HTERT RPE-1 (cell line): ENCODE results near the gene TEKT1.
"Not testable (repeated sequence)": the region's sequence is repeated elsewhere in the genome, so short reads cannot be mapped to it uniquely, and the experiment has no call there.

Source experiments
- in situ Hi-C: fragments of 300-500 bp; cut with MboI; formaldehyde crosslinking; loops from 4 replicates; pipeline ENCODE4 v1.14.3; 2020; ENCODE audit warnings: low sequenced_read_pairs

Gene TEKT1

GRCh38 chr17:6816368-6816767, 15.2 kb downstream of the TEKT1 start:
- in situ Hi-C loops, result not testable (repeated sequence)

GRCh38 chr17:6815775-6816174, 15.8 kb downstream of the TEKT1 start:
- in situ Hi-C loops, result no loop called here

DNA sequence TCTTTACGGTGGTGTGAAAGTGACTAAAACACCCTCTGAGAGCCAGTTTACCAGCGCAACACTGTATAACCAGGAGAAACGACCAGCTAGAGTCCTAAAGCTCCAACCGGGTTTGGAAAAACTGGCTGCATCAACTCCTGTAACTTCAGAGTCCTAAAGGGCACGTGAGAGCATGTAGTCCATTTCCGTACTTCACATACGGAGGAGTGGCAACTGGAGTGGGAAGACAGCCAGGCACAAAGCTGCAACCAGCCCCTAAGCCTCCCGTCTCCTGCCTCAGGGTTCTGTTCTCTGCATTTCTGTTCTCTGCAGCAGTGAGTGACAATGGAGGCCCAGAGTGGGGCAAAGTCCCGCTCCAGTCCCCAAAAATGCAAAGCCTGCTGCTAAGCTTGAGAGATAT, 19.2 kb downstream of the TEKT1 start:
- in situ Hi-C loops, result no loop called here

DNA sequence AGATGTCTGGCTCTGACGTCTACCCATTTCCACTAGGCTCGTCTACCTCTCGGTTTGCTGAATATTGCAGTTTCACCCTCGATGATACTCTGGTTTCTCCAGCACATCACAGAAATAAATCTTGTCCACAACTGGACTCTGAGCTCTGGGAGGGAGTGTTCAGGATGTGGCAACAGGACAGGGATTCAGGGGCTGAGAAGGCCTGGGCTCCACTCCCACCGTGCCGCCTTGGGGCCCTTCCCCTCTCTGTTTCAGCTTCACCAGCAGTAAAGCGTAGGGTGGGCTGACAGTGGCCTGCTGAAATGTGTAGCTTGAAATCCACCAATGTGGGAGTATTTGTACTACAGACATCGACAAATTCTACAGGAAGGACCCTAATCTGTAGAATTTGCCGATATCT, 20.0 kb downstream of the TEKT1 start:
- in situ Hi-C loops, result no loop called here

DNA sequence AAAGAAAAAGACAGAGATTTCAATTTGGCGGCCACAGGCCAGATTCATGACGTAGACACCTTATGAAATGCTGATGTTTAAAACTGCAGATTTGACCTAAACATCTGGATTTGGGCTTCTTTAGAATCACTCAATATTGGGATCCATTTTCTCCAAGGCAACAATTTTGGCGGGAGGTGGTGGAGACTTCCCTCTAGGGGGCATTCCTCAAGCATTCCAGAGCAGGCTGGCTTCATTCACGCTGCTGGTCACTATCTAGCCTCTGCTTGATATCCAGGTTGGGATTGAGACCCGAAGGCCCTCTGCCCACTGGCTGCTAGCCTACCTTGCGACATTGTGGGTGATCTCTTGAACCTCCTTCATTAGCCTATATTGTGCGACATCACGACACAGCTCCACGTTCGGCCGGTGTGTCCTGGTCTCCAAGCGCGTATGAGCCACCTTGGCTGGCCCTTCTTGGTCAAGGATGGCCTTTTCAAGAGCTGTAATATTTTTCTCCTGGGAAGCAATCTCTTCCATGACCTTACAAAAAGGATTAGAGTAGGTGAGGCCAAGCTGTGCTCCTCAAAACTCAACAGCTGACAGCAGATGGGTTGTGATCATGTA, 31.0 kb downstream of the TEKT1 start:
- in situ Hi-C loops, result no loop called here

- in situ Hi-C loops, result no loop called here
Observed at GRCh38 chr17:6799738-6800137, 31.8 kb downstream of the TEKT1 start.

DNA sequence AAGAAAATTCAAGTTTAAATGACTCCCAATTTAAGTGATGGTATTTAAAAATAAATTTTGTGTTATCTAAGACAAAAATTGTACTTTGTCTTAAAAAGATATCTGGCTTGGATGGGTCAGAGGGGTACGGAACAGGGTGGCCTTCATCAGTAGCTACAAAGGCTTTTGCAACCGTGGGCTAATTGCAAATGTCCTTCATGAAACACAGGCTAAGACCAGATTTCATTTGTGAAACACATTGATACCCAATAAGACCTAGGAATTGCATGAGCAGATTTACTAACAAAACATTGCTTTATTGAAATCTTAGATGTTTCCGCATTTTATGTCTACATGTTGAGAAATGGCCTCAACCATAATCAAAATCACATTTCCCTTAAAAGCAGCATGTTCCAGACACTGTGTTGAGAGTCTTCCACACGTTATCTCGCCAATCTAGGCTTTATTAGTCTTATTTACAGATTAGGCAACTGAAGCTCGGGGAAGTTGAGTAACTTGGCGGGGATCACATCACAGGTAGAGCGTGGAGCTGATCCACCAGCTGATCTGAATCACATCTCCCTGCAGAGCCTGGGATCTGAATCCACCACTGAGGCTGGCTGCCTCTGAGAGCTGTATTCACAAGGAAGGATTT, 33.7 kb downstream of the TEKT1 start:
- in situ Hi-C loops, result no loop called here

DNA sequence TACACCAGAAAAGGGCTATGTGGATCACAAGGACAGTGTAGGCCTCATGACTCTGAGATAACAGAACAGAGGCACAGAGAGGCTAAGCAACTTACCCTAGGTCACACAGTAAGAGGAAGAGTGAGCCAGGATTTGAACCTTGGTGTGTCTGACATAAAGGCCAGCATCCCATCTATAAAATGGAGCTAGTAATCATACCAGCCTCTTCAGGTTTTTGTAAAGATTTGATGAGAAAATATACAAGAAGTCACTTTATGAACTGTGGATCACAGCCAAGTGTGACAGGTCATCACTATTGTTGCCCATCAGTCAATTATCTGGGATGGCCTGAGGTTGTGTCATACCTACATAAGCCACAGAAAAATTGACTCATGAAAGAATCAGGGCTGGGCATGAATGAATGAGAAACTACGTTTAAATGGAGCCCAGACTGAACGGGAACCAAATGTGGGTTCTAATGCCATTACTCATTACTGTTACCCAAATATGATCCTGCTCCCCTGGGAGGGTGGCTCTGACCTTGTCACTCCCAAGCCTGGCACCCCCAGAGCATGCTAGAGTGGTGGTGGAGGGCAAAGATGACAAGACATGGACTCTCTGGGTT, 34.5 kb downstream of the TEKT1 start:
- in situ Hi-C loops, result no loop called here

GRCh38 chr17:6796017-6796886, 35.3 kb downstream of the TEKT1 start:
- in situ Hi-C loops, result no loop called here

DNA sequence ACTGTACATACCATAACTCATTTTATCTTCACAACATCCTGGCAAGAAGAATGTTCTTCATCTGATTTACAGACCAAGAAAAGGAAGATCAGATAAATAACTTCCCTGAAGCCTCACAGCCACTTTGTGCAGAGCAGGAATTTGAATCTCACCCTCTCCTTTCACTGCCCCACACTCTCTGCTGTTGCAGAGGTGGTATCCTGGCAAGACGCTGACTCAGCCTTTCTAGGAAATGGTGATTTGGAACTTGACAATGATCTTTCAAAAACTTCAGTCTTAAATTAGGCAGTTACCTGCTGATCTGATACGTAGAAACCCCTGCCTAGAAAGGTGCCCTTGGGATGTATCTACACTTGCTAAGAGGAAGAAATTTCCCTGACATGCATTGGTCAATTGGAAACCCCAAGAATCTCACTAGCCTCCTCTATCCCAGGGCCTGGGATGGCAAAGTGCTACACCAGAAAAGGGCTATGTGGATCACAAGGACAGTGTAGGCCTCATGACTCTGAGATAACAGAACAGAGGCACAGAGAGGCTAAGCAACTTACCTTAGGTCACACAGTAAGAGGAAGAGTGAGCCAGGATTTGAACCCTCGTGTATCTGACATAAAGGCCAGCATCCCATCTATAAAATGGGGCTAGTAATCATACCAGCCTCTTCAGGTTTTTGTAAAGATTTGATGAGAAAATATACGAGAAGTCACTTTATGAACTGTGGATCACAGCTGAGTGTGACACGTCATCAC, 37.6 kb downstream of the TEKT1 start:
- in situ Hi-C loops, result no loop called here

- in situ Hi-C loops, result no loop called here
Observed at GRCh38 chr17:6789146-6789545, 42.4 kb downstream of the TEKT1 start.

GRCh38 chr17:6787081-6787693, 44.3 kb downstream of the TEKT1 start:
- in situ Hi-C loops, result no loop called here

- in situ Hi-C loops, result no loop called here
Observed at GRCh38 chr17:6786618-6787017, 44.9 kb downstream of the TEKT1 start.

GRCh38 chr17:6782244-6782643, 49.3 kb downstream of the TEKT1 start:
- in situ Hi-C loops, result no loop called here

- in situ Hi-C loops, result no loop called here
Observed at GRCh38 chr17:6780886-6781285, 50.6 kb downstream of the TEKT1 start.

GRCh38 chr17:6780001-6780400, 51.5 kb downstream of the TEKT1 start:
- in situ Hi-C loops, result no loop called here

DNA sequence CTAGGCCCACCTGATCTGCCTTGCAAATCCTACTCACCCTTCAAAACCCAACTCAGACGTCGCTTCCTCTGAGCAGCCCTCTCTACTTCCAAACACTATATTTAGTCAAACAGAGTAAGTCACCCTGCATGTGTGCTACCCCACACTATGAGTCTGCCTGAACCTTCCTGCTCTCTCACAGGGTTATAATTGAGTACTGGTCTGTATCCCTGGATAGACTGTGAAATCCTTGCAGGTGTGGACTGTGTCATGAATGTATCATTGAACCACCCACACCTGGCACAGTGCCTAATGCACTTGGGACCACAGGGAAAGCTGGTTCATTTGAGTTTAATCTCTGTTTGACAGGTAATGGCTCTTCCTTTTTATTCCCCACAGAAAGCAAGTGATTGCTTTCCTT, 52.1 kb downstream of the TEKT1 start:
- in situ Hi-C loops, result no loop called here

GRCh38 chr17:6775871-6776405, 55.6 kb downstream of the TEKT1 start, which contains the start of gene FBXO39:
FBXO39 (plus strand) TSS chr17:6776215; CDS start chr17:6779869, 3,654 bp downstream.
- in situ Hi-C loops, result no loop called here

- in situ Hi-C loops, result not testable (repeated sequence)
Observed at GRCh38 chr17:6774906-6775305, 56.6 kb downstream of the TEKT1 start.

- in situ Hi-C loops, result no loop called here
Observed at GRCh38 chr17:6772016-6772415, 59.5 kb downstream of the TEKT1 start.
